GM04503 (cell line): ENCODE data around the gene TTC28.

ENCODE experiments used
- DNase-seq: peaks from one replicate; pipeline ENCODE4 v3.0.0-alpha.2; 2012; ENCODE audit warnings: low read depth

The TTC28 gene

GRCh38 chr22:27986937-27987336 is 692.7 kb downstream of the TTC28 start:
- no peak for DNase-seq

GRCh38 chr22:27986459-27986858 is 693.2 kb downstream of the TTC28 start:
- DNase-seq: no peak

- no peak for DNase-seq
Observed at GRCh38 chr22:27985323-27986275, 694.0 kb downstream of the TTC28 start.

- DNase-seq: no peak
Observed at GRCh38 chr22:27984723-27985122, 694.9 kb downstream of the TTC28 start.

- DNase-seq: no peak
Observed at GRCh38 chr22:27984001-27984695, 695.5 kb downstream of the TTC28 start.

- no peak for DNase-seq
Observed at GRCh38 chr22:27983361-27983791, 696.3 kb downstream of the TTC28 start.

- no peak for DNase-seq
Observed at GRCh38 chr22:27982630-27983180, 696.9 kb downstream of the TTC28 start.

- no peak for DNase-seq
Observed at GRCh38 chr22:27982106-27982505, 697.5 kb downstream of the TTC28 start.

- DNase-seq: no peak
Observed at GRCh38 chr22:27980424-27981148, 699.1 kb downstream of the TTC28 start.

- no peak for DNase-seq
Observed at GRCh38 chr22:27978802-27979201, 700.8 kb downstream of the TTC28 start.

- DNase-seq: no peak
Observed at GRCh38 chr22:27978317-27978716, 701.3 kb downstream of the TTC28 start.

GRCh38 chr22:27976586-27976985 is 703.1 kb downstream of the TTC28 start:
- no peak for DNase-seq

GRCh38 chr22:27975381-27976013 is 704.1 kb downstream of the TTC28 start:
- DNase-seq: no peak

- no peak for DNase-seq
Observed at GRCh38 chr22:27973846-27974245, 705.8 kb downstream of the TTC28 start.

GRCh38 chr22:27972732-27973698 is 706.6 kb downstream of the TTC28 start:
- no peak for DNase-seq

GRCh38 chr22:27971926-27972325 is 707.7 kb downstream of the TTC28 start:
- no peak for DNase-seq

- no peak for DNase-seq
Observed at GRCh38 chr22:27970596-27971220, 708.9 kb downstream of the TTC28 start.

GRCh38 chr22:27966168-27967064 is 713.2 kb downstream of the TTC28 start:
- DNase-seq: no peak
